CD4-positive, alpha-beta T cell (primary cell): Measurements from ENCODE around the gene STIMATE. TPM values are rescaled to one million over a fixed set of nuclear protein-coding genes. Genes with fewer than 3 reads are reported as not detected.

ENCODE experiments used
- ATAC-seq: fragments of 200-7000 bp; cut with Tn5 transposase; one replicate; pipeline ENCODE4 v1.10.0; 2022; ENCODE audit warnings: mild to moderate bottlenecking; ENCODE audit not compliant: poor library complexity
- CTCF ChIA-PET: fragments of 350-600 bp; sonication (Branson Sonifier 250); formaldehyde crosslinking; loops from one replicate; lab custom pipeline; 2021; ENCODE audit warnings: antibody characterized with exemption, inconsistent platforms; lab: Charles Lee
- POLR2A ChIA-PET: fragments of 350-600 bp; sonication (Branson Sonifier 250); formaldehyde crosslinking; loops from one replicate; lab custom pipeline; 2021; ENCODE audit warnings: antibody characterized with exemption, inconsistent platforms; lab: Charles Lee
- DNase-seq, 14 experiments: peaks; one replicate each; pipeline ENCODE4 v3.0.0-alpha.2; 2013 to 2020; ENCODE audit warnings: mixed read lengths in 2 of 14
- H3K27ac ChIP-seq, 2 donors: one replicate each; pipeline versions ENCODE4 v1.5.1 to v1.7.0; 2013; ENCODE audit warnings: low read length in 2 of 2, low read depth in 1 of 2, mild to moderate bottlenecking in 1 of 2
- H3K27me3 ChIP-seq, 2 experiments: 1 replicate in 1 of 2; 2 replicates in 1 of 2; pipeline versions ENCODE4 v1.6.1 to v1.7.0; 2013; ENCODE audit warnings: low read length in 2 of 2, control low read depth in 1 of 2, mild to moderate bottlenecking in 1 of 2, moderate library complexity in 1 of 2; ENCODE audit not compliant: insufficient read depth in 2 of 2, control insufficient read depth in 1 of 2
- H3K36me3 ChIP-seq: one replicate; pipeline ENCODE4 v1.6.1; 2013; ENCODE audit warnings: low read length, control low read depth; ENCODE audit not compliant: insufficient read depth
- H3K4me1 ChIP-seq: one replicate; pipeline ENCODE4 v1.6.1; 2013; ENCODE audit warnings: low read length, control low read depth; ENCODE audit not compliant: insufficient read depth
- H3K4me3 ChIP-seq: one replicate; pipeline ENCODE4 v1.5.1; 2013; ENCODE audit warnings: mild to moderate bottlenecking, low read length, moderate library complexity
- H3K9me3 ChIP-seq, 2 experiments: 1 replicate in 1 of 2; 2 replicates in 1 of 2; pipeline versions ENCODE4 v1.6.1 to v1.7.0; 2013; ENCODE audit warnings: low read length in 2 of 2, mild to moderate bottlenecking in 2 of 2, control low read depth in 1 of 2, moderate library complexity in 1 of 2; ENCODE audit not compliant: control insufficient read depth in 1 of 2, insufficient read depth in 1 of 2
- H3K27ac Mint-ChIP-seq: one replicate; pipeline ENCODE4 v1.8.0; 2020; ENCODE audit warnings: mixed read lengths
- H3K27me3 Mint-ChIP-seq: one replicate; pipeline ENCODE4 v1.8.0; 2021; ENCODE audit warnings: mixed read lengths
- H3K36me3 Mint-ChIP-seq: one replicate; pipeline ENCODE4 v1.8.0; 2021; ENCODE audit warnings: low read depth, mixed read lengths
- H3K4me1 Mint-ChIP-seq: one replicate; pipeline ENCODE4 v1.8.0; 2021; ENCODE audit warnings: low read depth, mixed read lengths
- H3K4me3 Mint-ChIP-seq: one replicate; pipeline ENCODE4 v1.8.0; 2020; ENCODE audit warnings: mild to moderate bottlenecking, mixed read lengths
- H3K9me3 Mint-ChIP-seq: one replicate; pipeline ENCODE4 v1.8.0; 2020; ENCODE audit warnings: mixed read lengths
- CTCF ChIP-seq: fragments of 200-600 bp; IDR thresholded peaks from one replicate; pipeline ENCODE4 v1.8.0; 2022; ENCODE audit warnings: antibody characterized with exemption, mild to moderate bottlenecking
- intact Hi-C, 2 experiments: fragments of 100-400 bp; cut with DNase I in 1 of 2; cut with micrococcal nuclease in 1 of 2; formaldehyde crosslinking; loops; one replicate each; pipeline versions ENCODE4 v1.15.1 to v1.9.0; 2023 to 2025; cut with DNase I, micrococcal nuclease
- total RNA-seq, 174 experiments: library from RNA in 2 of 174; stranded (reverse) in 2 of 174; gene quantifications; one replicate each; pipeline ENCODE4 v1.2.3 and lab custom pipeline; 2021 to 2026

STIMATE gene
- total RNA-seq, 2 experiments from 2014 or later = 39.8 to 42.6 TPM

DNA sequence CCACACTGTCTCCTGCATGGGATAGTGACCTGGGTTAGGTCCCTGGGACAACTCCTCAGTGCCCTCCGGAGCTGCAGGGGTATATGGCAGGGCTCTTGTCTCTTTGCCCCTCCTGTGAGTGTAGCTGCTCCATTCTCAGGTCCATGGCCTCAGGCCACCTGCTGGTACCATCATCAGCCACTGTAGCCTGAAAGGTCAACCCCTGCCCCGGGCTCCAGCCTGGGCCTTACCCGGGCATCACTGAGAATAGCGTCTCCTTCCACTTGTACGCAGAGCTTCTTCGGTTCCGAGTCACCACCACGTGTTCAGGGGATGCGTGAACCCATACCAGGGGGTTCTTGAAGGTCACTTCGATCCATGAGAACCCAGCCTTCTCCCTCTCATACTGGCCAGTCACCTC is 80.7 kb downstream of the STIMATE start:
- Histone ChIP-seq H3K4me3 (no peak overlapping the region), H3K27me3 (no peaks in the 10 kb centered on the region), H3K4me1 (no peaks in the 10 kb centered on the region), H3K36me3 (no peaks in the 10 kb centered on the region), H3K27ac (no peak overlapping the region), H3K9me3 (no peaks in the 10 kb centered on the region)
- Mint-ChIP-seq H3K36me3 (peaks cover 5% of the 10 kb centered on the region), H3K9me3 (no peaks in the 10 kb centered on the region), H3K27ac (no peak overlapping the region), H3K4me1 (no peaks in the 10 kb centered on the region), H3K4me3 (no peak overlapping the region), H3K27me3 (no peaks in the 10 kb centered on the region)
- ATAC-seq = no peak
- POLR2A ChIA-PET = no interaction called here
- intact Hi-C loops = no loop called here
- DNase-seq = no peak
- CTCF ChIA-PET = no interaction called here
- TF ChIP-seq CTCF = no peak

DNA sequence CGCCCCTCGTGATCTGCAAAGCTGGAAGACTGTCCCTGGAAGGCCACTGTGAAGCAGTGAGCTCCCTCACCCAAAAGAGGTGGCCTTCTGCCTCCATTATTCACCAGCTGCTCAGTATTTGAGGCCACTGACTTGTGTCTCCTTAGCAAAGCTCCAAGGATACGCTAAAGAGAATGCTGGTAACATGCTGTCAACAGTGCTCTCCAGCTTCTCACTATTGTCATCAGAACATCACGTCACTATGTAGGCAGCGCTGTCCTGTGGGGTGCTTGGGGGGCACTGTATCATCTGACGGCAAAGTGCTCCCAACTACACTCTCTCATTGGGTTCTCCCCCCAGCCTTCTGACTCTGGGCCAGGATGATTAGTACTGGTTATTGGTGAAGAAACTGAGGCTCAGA is 81.1 kb downstream of the STIMATE start:
- H3K27me3 ChIP-seq = no peaks in the 10 kb centered on the region
- H3K27me3 Mint-ChIP-seq = no peaks in the 10 kb centered on the region
- H3K9me3 Mint-ChIP-seq = no peaks in the 10 kb centered on the region
- peaks cover 4% of the 10 kb centered on the region for H3K36me3 Mint-ChIP-seq
- no peak for TF ChIP-seq CTCF
- no peaks in the 10 kb centered on the region for H3K36me3 ChIP-seq
- ATAC-seq (no peak), DNase-seq (no peak)
- H3K27ac Mint-ChIP-seq = no peak overlapping the region
- H3K4me3 ChIP-seq = no peak overlapping the region
- H3K4me1 ChIP-seq = no peaks in the 10 kb centered on the region
- CTCF ChIA-PET = no interaction called here
- no peak overlapping the region for H3K4me3 Mint-ChIP-seq
- intact Hi-C loops = no loop called here
- H3K9me3 ChIP-seq = no peaks in the 10 kb centered on the region
- H3K27ac ChIP-seq = no peak overlapping the region
- H3K4me1 Mint-ChIP-seq = no peaks in the 10 kb centered on the region
- POLR2A ChIA-PET = no interaction called here

- Histone ChIP-seq H3K36me3 (no peaks in the 10 kb centered on the region), H3K27me3 (no peaks in the 10 kb centered on the region), H3K9me3 (no peaks in the 10 kb centered on the region), H3K27ac (no peak overlapping the region), H3K4me1 (no peaks in the 10 kb centered on the region), H3K4me3 (no peak overlapping the region)
- DNase-seq (no peak), ATAC-seq (no peak)
- intact Hi-C loops = no loop called here
- H3K27me3 Mint-ChIP-seq = no peaks in the 10 kb centered on the region
- no peaks in the 10 kb centered on the region for H3K9me3 Mint-ChIP-seq
- no peak overlapping the region for H3K4me3 Mint-ChIP-seq
- peaks cover 12% of the 10 kb centered on the region for H3K4me1 Mint-ChIP-seq
- ChIA-PET POLR2A (no interaction called here), CTCF (no interaction called here)
- H3K27ac Mint-ChIP-seq = no peak overlapping the region
- no peaks in the 10 kb centered on the region for H3K36me3 Mint-ChIP-seq
- no peak for TF ChIP-seq CTCF
Observed at GRCh38 chr3:52813810-52814209, 83.5 kb downstream of the STIMATE start.
